Stomach (tissue), 19 donors: ENCODE data around the gene MCM8. TPM values are rescaled to one million over a fixed set of nuclear protein-coding genes. Genes with fewer than 3 reads are reported as not detected.

Source experiments
- DNase-seq, 2 donors: peaks; one replicate each; pipeline versions ENCODE4 v3.0.0 to v3.0.0-alpha.2; 2013 to 2019
- H3K27ac ChIP-seq, 5 donors: fragments of 200-600 bp in 4 of 5; sonication (generic) in 4 of 5; one replicate each; pipeline ENCODE4 v1.5.1; 2013 to 2019; ENCODE audit warnings: mild to moderate bottlenecking in 1 of 5, moderate library complexity in 1 of 5
- H3K27me3 ChIP-seq, 3 donors: fragments of 200-600 bp; sonication (generic); one replicate each; pipeline ENCODE4 v1.5.1; 2017 to 2019; ENCODE audit warnings: mixed run types in 1 of 3
- H3K36me3 ChIP-seq, 4 donors: fragments of 200-600 bp; sonication (generic); 1 replicate in 3 of 4; 2 replicates in 1 of 4; pipeline ENCODE4 v1.5.1; 2016 to 2019
- H3K4me1 ChIP-seq, 4 donors: fragments of 200-600 bp; sonication (generic); one replicate each; pipeline ENCODE4 v1.5.1; 2016 to 2019
- H3K4me3 ChIP-seq, 4 donors: fragments of 200-600 bp; sonication (generic) in 3 of 4; one replicate each; pipeline ENCODE4 v1.5.1; 2016 to 2019; ENCODE audit warnings: mild to moderate bottlenecking in 1 of 4
- H3K9me3 ChIP-seq, 4 donors: fragments of 200-600 bp; sonication (generic); one replicate each; pipeline ENCODE4 v1.5.1; 2016 to 2019
- CTCF ChIP-seq, 7 experiments: fragments of 450-650 bp in 4 of 7; fragments of 200-600 bp in 3 of 7; sonication (generic) in 3 of 7; IDR thresholded peaks; one replicate each; pipeline ENCODE4 v1.5.1; 2016 to 2019; ENCODE audit warnings: antibody characterized with exemption in 7 of 7, control low read depth in 2 of 7, mild to moderate bottlenecking in 1 of 7
- EP300 ChIP-seq: sonication (generic); formaldehyde crosslinking; IDR thresholded peaks from one replicate; pipeline ENCODE4 v1.6.1; 2017; ENCODE audit warnings: antibody characterized with exemption
- POLR2A ChIP-seq, 4 donors: fragments of 450-650 bp; IDR thresholded peaks; one replicate each; pipeline ENCODE4 v1.6.1; 2016; ENCODE audit warnings: antibody characterized with exemption in 4 of 4, control low read depth in 2 of 4, mild to moderate bottlenecking in 1 of 4, moderate library complexity in 1 of 4
- POLR2AphosphoS5 ChIP-seq, 3 donors: sonication (generic); formaldehyde crosslinking; IDR thresholded peaks; one replicate each; pipeline ENCODE4 v1.6.1; 2016; ENCODE audit warnings: antibody characterized with exemption in 3 of 3
- WGBS, 5 donors: extraction: QIAGEN DNeasy Blood & Tissue Kit in 3 of 5; methylation state at CpG; one replicate each; pipeline versions ENCODE4 v1.1.5 to v1.1.7; 2013 to 2018; 5-methylcytosine and 5-hydroxymethylcytosine counted together
- intact Hi-C: fragments of 100-400 bp; cut with DNase I; formaldehyde crosslinking; loops from one replicate; pipeline ENCODE4 v1.15.1; 2023; ENCODE audit warnings: low total_unique reads
- long read RNA-seq, 10 donors: transcript quantifications; one replicate each; lab custom pipeline, GENCODE V29; 2026
- polyA plus RNA-seq, 3 donors: library from polyadenylated mRNA; stranded (reverse); fragments of 200-250 nt; gene quantifications; one replicate each; pipeline ENCODE4 v1.2.3, GENCODE V29; 2013
- total RNA-seq, 5 donors: library from RNA; depleted of rRNA; stranded (reverse); fragments of >200 nt; gene quantifications; one replicate each; pipeline versions ENCODE4 v1.1.0 to v1.2.3, GENCODE V29; 2014 to 2016
- donor health status: healthy with polysubstance abuse.
- donor health status: Bipolar disorder and iron deficiency.
- donor health status: healthy.

The MCM8 gene
- 10 to 100 TPM in 1 of 5 donors, 1 to 10 TPM in 4; 3.2 to 39.3 (median 7.1) TPM for total RNA-seq
- polyA plus RNA-seq: 1 to 10 TPM; 2.1 to 2.9 (median 2.6) TPM
- long read RNA-seq, donor 1: 0 reads
- long read RNA-seq, donor 2: 0 reads
- long read RNA-seq, donor 3: 0 reads
- long read RNA-seq, donor 4: 0 reads
- long read RNA-seq, donor 5: 0 reads
- long read RNA-seq, donor 6: 0 reads
- long read RNA-seq, donor 7: 0 reads
- long read RNA-seq, donor 8, full-length matches to known transcripts: 1 of 1 reads
- long read RNA-seq, donor 8, partial matches to known transcripts: 0 of 1 reads
- long read RNA-seq, donor 8, other reads (novel, unspliced or antisense): 0 of 1 reads
- long read RNA-seq, donor 9: 0 reads
- long read RNA-seq, donor 10: 0 reads

- intact Hi-C loops: no loop called here
- WGBS, 5 donors: 0 to 1% (median 0%) methylated on average over 45 to 61 of the region's 61 CpGs
- Histone ChIP-seq H3K27ac (peak within 1 kb of the TSS; percentile 49 to 87 (median 82)), H3K36me3 (peaks cover 0 to 54% (median 43%) of the 10 kb centered on the region in 4 donors), H3K4me3 (peak within 1 kb of the TSS; percentile 78 to 91 (median 79)), H3K4me1 (peaks cover 12 to 42% (median 24%) of the 10 kb centered on the region in 4 donors), H3K27me3 (no peaks in the 10 kb centered on the region), H3K9me3 (no peaks in the 10 kb centered on the region)
- no peak for TF ChIP-seq EP300
- no peak for TF ChIP-seq POLR2A (IDR thresholded peaks at IDR 0.05)
- TF ChIP-seq POLR2AphosphoS5 (IDR thresholded peaks at IDR 0.05): peak; percentile 78 to 96 (median 86)
- TF ChIP-seq CTCF (IDR thresholded peaks at IDR 0.05): no peak
- DNase-seq: peak; percentile 96 to 98
These were observed at the start of gene MCM8, which contains the start of gene TRMT6 for GRCh38 chr20:5950271-5951031. Gene MCM8, plus strand, starts transcription at chr20:5950652. Its CDS starts 1,364 bp downstream, at chr20:5952016. Gene TRMT6, minus strand, starts transcription at chr20:5950533. Its CDS starts 128 bp downstream, at chr20:5950405.

GRCh38 chr20:5900908-5901307 is 49.5 kb upstream of the MCM8 start:
- Histone ChIP-seq H3K27ac (no peak overlapping the region), H3K9me3 (no peaks in the 10 kb centered on the region), H3K27me3 (peaks cover 0 to 11% (median 0%) of the 10 kb centered on the region in 3 donors), H3K36me3 (no peaks in the 10 kb centered on the region), H3K4me1 (no peaks in the 10 kb centered on the region), H3K4me3 (no peak overlapping the region)
- no peak for TF ChIP-seq POLR2A (IDR thresholded peaks at IDR 0.05)
- TF ChIP-seq CTCF (IDR thresholded peaks at IDR 0.05): no peak
- no peak for TF ChIP-seq POLR2AphosphoS5 (IDR thresholded peaks at IDR 0.05)
- TF ChIP-seq EP300: no peak
- DNase-seq: no peak
- WGBS, 5 donors: 67 to 90% (median 73%) methylated on average over 1 of the region's 1 CpG
- intact Hi-C loops: no loop called here

- no peaks in the 10 kb centered on the region for H3K9me3 ChIP-seq
- intact Hi-C loops: no loop called here
- no peaks in the 10 kb centered on the region for H3K36me3 ChIP-seq
- H3K27ac ChIP-seq: no peak overlapping the region
- H3K4me3 ChIP-seq: no peak overlapping the region
- DNase-seq: no peak
- TF ChIP-seq CTCF (IDR thresholded peaks at IDR 0.05) (no peak), POLR2A (IDR thresholded peaks at IDR 0.05) (no peak)
- 62 to 73% (median 67%) methylated on average over 2 of the region's 2 CpGs for WGBS, 5 donors
- H3K27me3 ChIP-seq: peaks cover 0 to 77% (median 18%) of the 10 kb centered on the region in 3 donors
- H3K4me1 ChIP-seq: peaks cover 0 to 11% (median 8%) of the 10 kb centered on the region in 4 donors
These were observed 41.5 kb upstream of the MCM8 start for GRCh38 chr20:5908981-5909380.

GRCh38 chr20:5910186-5910585 is 40.3 kb upstream of the MCM8 start:
- Histone ChIP-seq H3K9me3 (no peaks in the 10 kb centered on the region), H3K36me3 (no peaks in the 10 kb centered on the region), H3K27me3 (peaks cover 0 to 78% (median 18%) of the 10 kb centered on the region in 3 donors), H3K4me3 (no peak overlapping the region), H3K4me1 (peaks cover 0 to 11% (median 8%) of the 10 kb centered on the region in 4 donors), H3K27ac (no peak overlapping the region)
- TF ChIP-seq CTCF (IDR thresholded peaks at IDR 0.05): no peak
- TF ChIP-seq POLR2AphosphoS5 (IDR thresholded peaks at IDR 0.05): no peak
- TF ChIP-seq EP300: no peak
- TF ChIP-seq POLR2A (IDR thresholded peaks at IDR 0.05): no peak
- WGBS, 5 donors: 61 to 69% (median 63%) methylated on average over 6 of the region's 6 CpGs
- DNase-seq: no peak
- intact Hi-C loops: no loop called here
